ENCODE measurements around the gene CHID1. TPM values are rescaled to one million over a fixed set of nuclear protein-coding genes. Genes with fewer than 3 reads are reported as not detected.

CHID1 gene
- total and polyA plus RNA-seq, 9 of the 15 experiments (the other 6 are each of a cell fraction or from before 2014, with no cell fraction given) = 15.1 to 108 (median 39.8) TPM

- FAIRE-seq = no peak
Measured at GRCh38 chr11:868802-869201, 41.8 kb downstream of the CHID1 start.

GRCh38 chr11:868394-868793 is 42.2 kb downstream of the CHID1 start:
- ChIA-PET POLR2A (interaction anchor here (1.8 kb wide), 1 partner anchor 8 kb away, joined by 5 read pairs; no protein-coding TSS in a partner anchor), CTCF (ENCODE audit: low intra/inter-chr PET ratio) (no interaction called here)
- no peak overlapping the region for H3K4me2 ChIP-seq (ENCODE audit: insufficient read depth, low read length)
- H3K9me1 ChIP-seq (ENCODE audit: control insufficient read depth, insufficient read depth, low read length) = no peaks in the 10 kb centered on the region
- no peak overlapping the region for H3K27ac ChIP-seq (ENCODE audit: extremely low read depth, low read depth, low read length)
- DNase-seq (ENCODE audit: extremely low read depth in 1 of 4, low spot score in 3 of 4) (no peak), ATAC-seq (no peak), FAIRE-seq (no peak)
- in situ Hi-C loops (cut with MboI) (no loop called here), intact Hi-C loops (cut with micrococcal nuclease) (no loop called here)
- WGBS (ENCODE audit: insufficient coverage, low coverage, missing lambda C conversion rate) = 92% methylated on average over 14 of the region's 17 CpGs
- H3K4me1 ChIP-seq (replicated peaks in 1 of 2; ENCODE audit: control insufficient read depth in 2 of 2, insufficient read depth in 2 of 2, low read length in 2 of 2) = peaks cover 0 to 90% of the 10 kb centered on the region in 2 experiments; a peak in 2 of 5 replicates
- no peaks in the 10 kb centered on the region for H3K79me2 ChIP-seq (ENCODE audit: control insufficient read depth, insufficient read depth, low read length)
- BruUV-seq (replicated peaks) = TSS peak; percentile 42
- peak overlapping the region in 1 of 2 experiments; percentile 48; a peak in 1 of 4 replicates for H3K9ac ChIP-seq (ENCODE audit: insufficient read depth in 1 of 2, low read depth in 2 of 2, low read length in 2 of 2)
- no peak overlapping the region for H2AFZ ChIP-seq (ENCODE audit: low read depth, low read length)
- no peak overlapping the region for H3K4me3 ChIP-seq
- H4K20me1 ChIP-seq (replicated peaks; ENCODE audit: control insufficient read depth, insufficient read depth, low read length) = peaks cover 15% of the 10 kb centered on the region; the same call in 1 of the 2 replicates
- H3K27me3 ChIP-seq (ENCODE audit: control insufficient read depth in 2 of 2, insufficient read depth in 2 of 2, low read length in 2 of 2) = no peaks in the 10 kb centered on the region
- H3K36me3 ChIP-seq (ENCODE audit: control insufficient read depth, insufficient read depth, low read length) = peaks cover 39% of the 10 kb centered on the region; the same call in 2 of the 3 replicates
- H3K9me3 ChIP-seq (replicated peaks; ENCODE audit: control insufficient read depth, insufficient read depth, low read depth, low read length) = no peaks in the 10 kb centered on the region
- TF ChIP-seq RBFOX2 (IDR thresholded peaks at IDR 0.05; ENCODE audit: low read depth, low read length) (peak; percentile 28; the same call in 1 of the 2 replicates), TGIF2 (CRISPR knock-in tag; IDR thresholded peaks at IDR 0.05) (no peak), SREBF1 (IDR thresholded peaks at IDR 0.05; ENCODE audit: borderline replicate concordance, low read depth, low read length) (no peak), CCAR2 (IDR thresholded peaks at IDR 0.05; ENCODE audit: low read depth, low read length) (no peak), CBFA2T3 (IDR thresholded peaks at IDR 0.05) (no peak), PPARD (CRISPR knock-in tag; IDR thresholded peaks at IDR 0.05) (no peak), ZMIZ1 (IDR thresholded peaks at IDR 0.05; ENCODE audit: low read depth in 2 of 2, low read length in 2 of 2) (no peak), ZNF586 (CRISPR knock-in tag; conservative IDR thresholded peaks at IDR 0.05) (no peak), DMBX1 (CRISPR knock-in tag; IDR thresholded peaks at IDR 0.05; ENCODE audit: borderline replicate concordance) (no peak), NR0B1 (IDR thresholded peaks at IDR 0.05; ENCODE audit: partially characterized antibody) (no peak)

More at GRCh38 chr11:868802-869201, 41.8 kb downstream of the CHID1 start:
- no peak overlapping the region for H3K4me3 ChIP-seq
- POLR2A ChIA-PET = interaction anchor here (0.6 kb wide), 2 partner anchors 23 to 119 kb away, joined by 3 read pairs; no protein-coding TSS in a partner anchor
- in situ Hi-C loops (cut with MboI) (no loop called here), intact Hi-C loops (cut with micrococcal nuclease) (no loop called here)
- no peaks in the 10 kb centered on the region for H3K9me3 ChIP-seq (replicated peaks; ENCODE audit: control insufficient read depth, insufficient read depth, low read depth, low read length)
- no peak overlapping the region for H3K27ac ChIP-seq (ENCODE audit: extremely low read depth, low read depth, low read length)
- H3K36me3 ChIP-seq (ENCODE audit: control insufficient read depth, insufficient read depth, low read length) = peaks cover 43% of the 10 kb centered on the region; the same call in 2 of the 3 replicates
- no peak overlapping the region for H2AFZ ChIP-seq (ENCODE audit: low read depth, low read length)
- TF ChIP-seq POLR2A (conservative IDR thresholded peaks at IDR 0.05) = peak; percentile 23; the same call in 1 of the 2 replicates
- TF ChIP-seq POLR2G (IDR thresholded peaks at IDR 0.05; ENCODE audit: low read depth, low read length) = peak; percentile 57
- TF ChIP-seq FIP1L1 (IDR thresholded peaks at IDR 0.05; ENCODE audit: low read depth, low read length, poor library complexity, severe bottlenecking) = no peak
- 90% methylated on average over 12 of the region's 12 CpGs for WGBS (ENCODE audit: insufficient coverage, low coverage, missing lambda C conversion rate)
- no peaks in the 10 kb centered on the region for H3K79me2 ChIP-seq (ENCODE audit: control insufficient read depth, insufficient read depth, low read length)
- DNase-seq (ENCODE audit: extremely low read depth in 1 of 4, low spot score in 3 of 4) (no peak), ATAC-seq (no peak)
- CTCF ChIA-PET (ENCODE audit: low intra/inter-chr PET ratio) = no interaction called here
- no TSS peak for BruUV-seq (replicated peaks)
- peaks cover 0 to 86% of the 10 kb centered on the region in 2 experiments; a peak in 2 of 5 replicates for H3K4me1 ChIP-seq (replicated peaks in 1 of 2; ENCODE audit: control insufficient read depth in 2 of 2, insufficient read depth in 2 of 2, low read length in 2 of 2)
- H4K20me1 ChIP-seq (replicated peaks; ENCODE audit: control insufficient read depth, insufficient read depth, low read length) = peaks cover 12% of the 10 kb centered on the region; the same call in 1 of the 2 replicates
- H3K9me1 ChIP-seq (ENCODE audit: control insufficient read depth, insufficient read depth, low read length) = no peaks in the 10 kb centered on the region
- no peak overlapping the region for H3K9ac ChIP-seq (ENCODE audit: insufficient read depth in 1 of 2, low read depth in 2 of 2, low read length in 2 of 2)
- no peaks in the 10 kb centered on the region for H3K27me3 ChIP-seq (ENCODE audit: control insufficient read depth in 2 of 2, insufficient read depth in 2 of 2, low read length in 2 of 2)
- no peak overlapping the region for H3K4me2 ChIP-seq (ENCODE audit: insufficient read depth, low read length)
